Upper lobe of left lung (tissue), 4 donors: Measurements from ENCODE around the gene TRIM17.

ENCODE experiments used
- EP300 ChIP-seq, 4 donors: sonication (generic); formaldehyde crosslinking; IDR thresholded peaks; one replicate each; pipeline ENCODE4 v1.5.1; 2017; ENCODE audit warnings: antibody characterized with exemption in 4 of 4, control low read depth in 2 of 4
- POLR2A ChIP-seq, 4 donors: fragments of 450-650 bp; IDR thresholded peaks; one replicate each; pipeline ENCODE4 v1.5.1; 2016 to 2017; ENCODE audit warnings: antibody characterized with exemption in 4 of 4, mild to moderate bottlenecking in 2 of 4
- POLR2AphosphoS5 ChIP-seq, 2 donors: sonication (generic); formaldehyde crosslinking; IDR thresholded peaks; one replicate each; pipeline ENCODE4 v1.5.1; 2017; ENCODE audit warnings: antibody characterized with exemption in 2 of 2
- TF ChIP-seq, protein P1 (sequence below), 6 experiments: fragments of 450-650 bp in 4 of 6; fragments of 200-600 bp in 2 of 6; sonication (generic) in 2 of 6; IDR thresholded peaks; one replicate each; pipeline ENCODE4 v1.5.1; 2016 to 2019; ENCODE audit warnings: antibody characterized with exemption in 6 of 6

DNA sequence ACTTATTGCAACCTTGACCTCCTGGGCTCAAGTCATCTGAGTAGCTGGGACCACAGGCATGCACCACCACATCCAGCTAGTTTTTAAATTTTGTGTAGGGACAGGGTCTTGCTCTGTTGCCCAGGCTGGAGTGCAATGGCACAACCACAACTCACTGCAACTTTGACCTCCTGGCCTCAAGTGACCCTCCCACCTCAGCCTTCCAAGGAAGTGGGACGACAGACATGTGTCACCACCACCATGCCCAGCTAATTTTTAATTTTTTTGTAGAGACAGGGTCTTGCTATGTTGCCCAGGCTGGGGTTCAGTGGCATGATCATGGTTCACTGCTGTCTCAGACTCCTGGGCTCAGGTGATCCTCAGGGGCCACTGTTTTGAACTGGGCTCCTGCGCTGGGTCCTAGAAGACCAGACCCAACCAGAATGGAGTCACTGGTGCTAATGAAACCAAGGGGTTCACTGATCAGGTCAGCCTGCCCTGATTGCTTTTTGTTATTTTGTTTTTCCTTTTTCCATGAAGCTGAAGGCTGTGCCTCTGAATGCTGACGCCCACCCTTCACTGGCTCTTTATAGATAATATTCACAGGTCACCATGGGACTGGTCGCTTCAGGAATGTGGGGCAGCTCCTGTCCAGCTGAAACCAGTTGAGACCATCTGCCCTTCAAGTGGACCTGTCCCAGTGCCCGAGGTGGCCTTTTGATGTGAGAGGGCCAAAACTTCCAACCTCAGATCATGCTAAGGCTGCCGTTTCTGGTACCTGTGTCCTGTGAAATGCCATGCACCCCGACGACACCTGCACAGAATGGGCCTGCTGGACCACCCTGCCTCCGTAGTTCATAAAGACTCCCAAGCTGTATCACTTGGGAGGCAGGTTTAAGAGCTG lies 4.9 kb downstream of the TRIM17 start:
- TF ChIP-seq, protein P1, sequence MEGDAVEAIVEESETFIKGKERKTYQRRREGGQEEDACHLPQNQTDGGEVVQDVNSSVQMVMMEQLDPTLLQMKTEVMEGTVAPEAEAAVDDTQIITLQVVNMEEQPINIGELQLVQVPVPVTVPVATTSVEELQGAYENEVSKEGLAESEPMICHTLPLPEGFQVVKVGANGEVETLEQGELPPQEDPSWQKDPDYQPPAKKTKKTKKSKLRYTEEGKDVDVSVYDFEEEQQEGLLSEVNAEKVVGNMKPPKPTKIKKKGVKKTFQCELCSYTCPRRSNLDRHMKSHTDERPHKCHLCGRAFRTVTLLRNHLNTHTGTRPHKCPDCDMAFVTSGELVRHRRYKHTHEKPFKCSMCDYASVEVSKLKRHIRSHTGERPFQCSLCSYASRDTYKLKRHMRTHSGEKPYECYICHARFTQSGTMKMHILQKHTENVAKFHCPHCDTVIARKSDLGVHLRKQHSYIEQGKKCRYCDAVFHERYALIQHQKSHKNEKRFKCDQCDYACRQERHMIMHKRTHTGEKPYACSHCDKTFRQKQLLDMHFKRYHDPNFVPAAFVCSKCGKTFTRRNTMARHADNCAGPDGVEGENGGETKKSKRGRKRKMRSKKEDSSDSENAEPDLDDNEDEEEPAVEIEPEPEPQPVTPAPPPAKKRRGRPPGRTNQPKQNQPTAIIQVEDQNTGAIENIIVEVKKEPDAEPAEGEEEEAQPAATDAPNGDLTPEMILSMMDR (IDR thresholded peaks at IDR 0.05): no peak
- TF ChIP-seq POLR2A (IDR thresholded peaks at IDR 0.05): no peak
- TF ChIP-seq EP300 (IDR thresholded peaks at IDR 0.05): no peak
- no peak for TF ChIP-seq POLR2AphosphoS5 (IDR thresholded peaks at IDR 0.05)
